GM11168 (cell line): ENCODE results near the gene GOLGA6L1.
"Not testable (repeated sequence)": the region's sequence is repeated elsewhere in the genome, so short reads cannot be mapped to it uniquely, and the experiment has no call there.

Experiments
- in situ Hi-C: fragments of 300-500 bp; cut with MboI; formaldehyde crosslinking; loops from one replicate; pipeline ENCODE4 v1.12.0; 2022; ENCODE audit warnings: low sequenced_read_pairs; ENCODE audit not compliant: unreplicated experiment

Gene GOLGA6L1, protein sequence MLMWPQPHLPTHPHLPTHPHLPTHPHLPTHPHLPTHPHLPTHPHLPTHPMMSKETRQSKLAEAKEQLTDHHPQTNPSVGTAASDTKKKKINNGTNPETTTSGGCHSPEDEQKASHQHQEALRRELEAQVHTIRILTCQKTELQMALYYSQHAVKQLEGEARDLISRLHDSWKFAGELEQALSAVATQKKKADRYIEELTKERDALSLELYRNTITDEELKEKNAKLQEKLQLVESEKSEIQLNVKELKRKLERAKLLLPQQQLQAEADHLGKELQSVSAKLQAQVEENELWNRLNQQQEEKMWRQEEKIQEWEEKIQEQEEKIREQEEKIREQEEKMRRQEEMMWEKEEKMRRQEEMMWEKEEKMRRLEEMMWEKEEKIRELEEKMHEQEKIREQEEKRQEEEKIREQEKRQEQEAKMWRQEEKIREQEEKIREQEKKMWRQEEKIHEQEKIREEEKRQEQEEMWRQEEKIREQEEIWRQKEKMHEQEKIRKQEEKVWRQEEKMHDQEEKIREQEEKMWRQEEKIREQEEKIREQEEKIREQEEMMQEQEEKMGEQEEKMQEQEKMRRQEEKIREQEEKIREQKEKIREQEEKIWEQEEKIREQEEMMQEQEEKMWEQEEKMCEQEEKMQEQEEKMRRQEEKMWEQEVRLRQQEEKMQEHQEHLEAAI

DNA sequence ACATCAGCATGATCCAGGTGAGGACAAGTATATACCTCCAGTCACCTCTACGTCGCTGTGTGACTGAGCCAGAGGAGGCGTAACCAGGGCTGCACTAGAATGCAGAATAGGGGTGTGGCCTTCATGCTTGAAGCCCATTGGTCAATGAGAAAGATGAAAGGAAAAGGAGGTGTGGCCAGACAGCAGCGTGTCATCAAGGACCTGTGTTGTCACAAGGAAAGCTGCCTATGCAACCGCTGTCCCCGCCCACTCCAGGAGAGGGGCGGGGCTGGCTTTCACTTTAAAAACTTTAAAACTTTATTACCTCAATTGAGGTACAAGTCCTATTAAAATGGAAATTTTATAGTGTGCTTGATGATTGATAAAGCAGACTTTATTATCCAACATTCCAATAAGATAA lies at the start of gene GOLGA6L1:
Gene GOLGA6L1 (minus strand): TSS at position 101 of the 400 bp plus-strand sequence. CDS start 91 bp downstream, at position 10.
- in situ Hi-C loops, result not testable (repeated sequence)

DNA sequence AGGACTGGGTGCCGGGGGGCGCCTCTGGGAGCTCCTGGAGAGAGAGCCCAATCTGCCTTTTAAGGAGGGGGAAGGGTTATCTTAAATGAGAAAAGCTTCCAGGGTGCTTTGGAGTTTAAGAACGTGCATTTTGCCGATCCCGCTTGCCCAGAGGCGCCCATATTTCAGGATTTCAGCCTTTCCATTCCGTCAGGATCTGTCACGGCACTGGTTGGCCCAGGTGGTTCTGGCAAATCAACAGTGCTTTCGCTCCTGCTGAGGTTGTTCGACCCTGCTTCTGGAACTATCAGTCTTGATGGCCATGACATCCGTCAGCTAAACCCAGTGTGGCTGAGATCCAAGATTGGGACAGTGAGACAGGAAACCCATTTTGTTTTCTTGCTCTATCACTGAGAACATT lies 44.6 kb upstream of the GOLGA6L1 start:
- in situ Hi-C loops, result not testable (repeated sequence)

DNA sequence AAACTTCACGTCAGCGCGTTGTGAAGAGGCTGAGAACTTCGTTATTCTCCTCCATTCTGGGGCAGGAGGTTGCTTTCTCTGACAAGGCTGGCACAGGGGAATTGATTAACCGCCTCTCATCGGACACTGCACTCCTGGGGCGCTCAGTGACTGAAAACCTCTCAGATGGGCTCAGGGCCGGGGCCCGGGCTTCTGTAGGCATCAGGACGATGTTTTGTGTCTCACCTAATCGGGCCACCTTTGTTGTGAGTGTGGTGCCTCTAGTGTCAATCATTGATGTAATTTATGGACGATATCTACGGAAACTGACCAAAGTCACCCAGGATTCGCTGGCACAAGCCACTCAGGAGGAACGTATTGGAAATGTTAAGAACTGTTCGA lies 43.9 kb upstream of the GOLGA6L1 start:
- in situ Hi-C loops, result not testable (repeated sequence)

DNA sequence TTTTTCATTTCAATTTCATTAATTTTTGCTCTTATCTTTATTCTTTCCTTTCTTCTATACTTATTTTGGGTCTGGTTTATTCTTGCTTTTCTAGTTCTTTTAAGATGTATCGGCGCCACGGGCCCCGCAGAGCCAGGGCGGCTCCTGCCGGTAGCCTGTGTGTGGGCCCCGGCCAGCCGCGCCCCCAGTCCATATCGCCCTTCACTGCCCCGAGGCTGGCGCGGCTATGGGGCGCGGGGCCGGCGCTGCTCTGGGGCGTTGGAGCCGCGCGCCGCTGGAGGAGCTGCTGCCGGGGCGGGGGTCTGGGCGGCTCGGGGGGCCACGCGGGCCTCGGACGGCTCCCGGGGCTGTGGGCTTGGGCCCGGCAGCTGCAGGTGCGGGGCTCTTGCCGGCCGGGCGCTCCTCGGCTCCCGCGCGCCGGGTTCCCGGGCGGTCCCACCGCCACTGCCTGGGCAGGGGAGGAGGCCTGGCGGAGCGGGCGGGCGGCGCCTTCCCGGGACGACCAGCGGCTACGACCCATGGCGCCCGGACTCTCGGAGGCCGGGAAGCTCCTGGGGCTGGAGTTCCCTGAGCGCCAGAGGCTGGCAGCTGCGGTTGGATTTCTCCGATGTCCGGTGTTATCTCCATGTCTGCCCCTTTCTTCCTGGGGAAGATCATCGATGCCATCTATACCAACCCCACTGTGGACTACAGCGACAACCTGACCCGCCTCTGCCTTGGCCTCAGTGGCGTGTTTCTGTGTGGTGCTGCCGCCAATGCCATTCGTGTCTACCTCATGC lies 43.3 kb upstream of the GOLGA6L1 start:
- in situ Hi-C loops, result not testable (repeated sequence)

DNA sequence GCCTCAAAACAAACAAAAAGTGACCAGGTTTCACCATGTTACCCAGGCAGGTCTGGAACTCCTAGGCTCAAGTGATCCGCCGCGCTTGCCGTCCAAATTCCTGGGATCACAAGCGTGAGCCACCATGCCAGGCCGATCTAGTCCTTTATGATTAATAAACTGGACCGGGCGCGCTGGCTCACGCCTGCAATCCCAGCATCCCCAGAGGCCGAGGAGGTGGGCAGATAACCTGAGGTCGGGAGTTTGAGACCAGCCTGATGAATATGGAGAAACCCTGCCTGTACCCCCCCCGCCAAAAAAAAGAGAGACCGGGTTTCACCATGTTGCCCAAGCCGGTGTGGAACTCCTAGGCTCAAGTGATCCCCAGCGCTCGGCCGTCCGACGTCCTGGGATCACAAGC lies 40.1 kb upstream of the GOLGA6L1 start:
- in situ Hi-C loops, result not testable (repeated sequence)

DNA sequence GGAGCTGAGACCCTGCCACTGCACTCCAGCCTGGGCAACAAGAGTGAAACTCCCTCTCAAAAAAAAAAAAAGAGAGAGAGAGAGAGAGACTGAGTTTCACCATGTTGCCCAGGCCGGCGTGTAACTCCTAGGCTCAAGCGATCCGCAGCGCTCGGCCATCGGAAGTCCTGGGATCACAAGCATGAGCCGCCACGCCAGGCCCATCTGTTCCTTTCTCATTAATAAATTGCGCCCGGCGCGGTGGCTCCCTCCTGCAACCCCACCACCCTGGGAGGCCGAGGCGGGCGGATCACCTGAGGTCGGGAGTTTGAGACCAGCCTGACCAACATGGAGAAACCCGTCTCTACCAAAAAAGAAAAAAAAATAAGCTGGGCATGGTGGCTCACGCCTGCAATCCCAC lies 39.0 kb upstream of the GOLGA6L1 start:
- in situ Hi-C loops, result not testable (repeated sequence)

DNA sequence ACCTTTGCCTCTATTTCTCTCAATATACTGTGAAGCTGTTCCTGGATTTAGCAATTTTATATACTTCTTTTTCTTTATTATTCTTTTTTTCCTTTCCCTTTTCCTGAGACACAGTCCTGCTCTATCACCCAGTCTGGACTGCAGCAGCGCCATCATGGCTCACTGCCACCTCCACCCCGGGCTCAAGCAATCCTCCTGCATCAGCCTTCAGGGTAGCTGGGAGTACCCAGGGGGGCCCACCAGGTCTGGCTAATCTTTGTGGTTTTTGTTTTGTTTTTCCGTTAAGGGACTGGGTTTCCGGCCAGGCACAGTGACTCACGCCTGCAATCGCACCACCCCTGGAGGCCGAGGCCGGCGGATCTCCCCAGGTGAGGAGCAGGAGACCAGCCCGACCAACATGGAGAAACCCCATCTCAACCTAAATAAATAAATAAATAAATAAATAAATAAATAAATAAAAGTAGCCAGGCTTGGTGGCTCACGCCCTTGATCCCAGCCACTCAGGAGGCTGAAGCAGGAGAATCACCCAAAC lies 38.1 kb upstream of the GOLGA6L1 start:
- in situ Hi-C loops, result not testable (repeated sequence)

DNA sequence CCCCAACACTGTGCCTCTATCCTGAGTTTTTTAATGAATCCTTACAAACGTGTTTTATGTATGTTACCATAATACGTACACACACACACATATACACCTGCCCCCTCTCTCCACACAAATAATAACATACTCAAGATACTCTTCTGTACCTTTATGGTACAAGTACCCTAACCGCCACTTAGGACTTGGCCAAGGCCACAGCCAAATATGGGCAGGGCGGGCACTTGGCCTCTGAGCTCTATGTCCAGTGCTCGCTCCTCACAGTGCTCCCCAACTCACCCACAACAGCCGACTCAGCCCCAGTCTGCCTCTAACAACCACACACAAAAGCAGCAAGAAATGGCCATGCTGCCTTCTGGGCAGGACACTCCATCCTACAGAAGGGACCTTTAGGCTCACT lies 3.8 kb downstream of the GOLGA6L1 start:
- in situ Hi-C loops, result not testable (repeated sequence)

DNA sequence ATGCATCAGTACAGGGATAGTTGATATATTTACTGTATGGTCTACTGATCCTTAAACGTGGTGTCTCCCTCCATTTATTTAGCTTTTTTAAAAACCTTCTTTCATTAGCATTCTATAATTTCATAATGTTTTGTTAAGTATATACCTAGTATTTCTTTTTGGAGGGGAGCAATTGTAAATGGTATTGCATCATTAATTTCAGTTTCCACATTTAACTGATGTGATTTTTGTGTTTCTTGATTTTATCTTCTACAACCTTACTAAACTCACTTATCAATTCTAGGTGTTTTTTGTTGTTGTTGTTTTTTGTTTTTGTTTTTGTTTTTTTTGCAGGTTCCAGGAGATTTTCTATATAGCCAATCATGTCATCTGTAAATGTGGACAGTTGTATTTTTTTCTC lies 18.4 kb downstream of the GOLGA6L1 start:
- in situ Hi-C loops, result loop anchor here (25.0 kb wide), 1 partner anchor 219 kb away; the partner anchor contains the start of gene GOLGA6L26

DNA sequence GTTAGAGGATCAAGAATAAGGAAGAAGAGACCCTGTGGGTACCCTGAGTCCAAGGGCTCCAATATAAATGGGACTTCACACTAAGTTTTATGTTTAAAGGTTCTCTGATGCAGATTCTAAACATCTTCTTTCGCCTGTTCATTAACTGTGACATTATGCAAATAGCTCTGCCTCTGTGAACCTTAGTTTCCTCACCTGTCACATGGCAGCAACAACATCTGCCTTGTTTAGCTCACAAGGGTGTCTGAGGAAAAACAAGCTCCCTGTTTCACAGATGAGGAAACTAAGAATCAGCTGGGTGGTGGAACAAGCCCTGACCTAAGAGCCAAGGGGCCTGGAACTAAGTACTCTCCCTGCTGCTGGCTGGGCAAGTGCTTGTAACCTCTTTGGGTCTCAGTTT lies 40.8 kb downstream of the GOLGA6L1 start:
- in situ Hi-C loops, result no loop called here

DNA sequence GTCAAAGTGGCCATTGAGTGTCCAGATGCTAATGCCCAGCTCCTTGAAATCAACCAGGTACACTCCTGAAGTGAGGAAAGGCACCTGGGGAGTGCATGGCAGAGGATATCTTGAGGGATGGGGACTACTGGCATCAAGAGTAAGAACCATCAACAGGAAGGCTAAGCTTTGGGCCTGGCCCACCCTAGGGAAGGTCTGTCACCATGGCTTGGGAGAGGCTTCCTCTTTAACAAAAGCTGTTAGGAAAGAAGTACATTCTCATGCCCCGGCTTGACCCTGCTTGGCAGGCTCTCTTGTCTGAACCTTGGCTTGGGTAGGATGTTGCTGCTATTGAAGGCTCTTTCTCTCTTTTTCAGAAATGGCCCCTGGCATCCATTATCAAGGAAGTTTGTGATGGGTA lies 53.5 kb downstream of the GOLGA6L1 start:
- in situ Hi-C loops, result no loop called here

DNA sequence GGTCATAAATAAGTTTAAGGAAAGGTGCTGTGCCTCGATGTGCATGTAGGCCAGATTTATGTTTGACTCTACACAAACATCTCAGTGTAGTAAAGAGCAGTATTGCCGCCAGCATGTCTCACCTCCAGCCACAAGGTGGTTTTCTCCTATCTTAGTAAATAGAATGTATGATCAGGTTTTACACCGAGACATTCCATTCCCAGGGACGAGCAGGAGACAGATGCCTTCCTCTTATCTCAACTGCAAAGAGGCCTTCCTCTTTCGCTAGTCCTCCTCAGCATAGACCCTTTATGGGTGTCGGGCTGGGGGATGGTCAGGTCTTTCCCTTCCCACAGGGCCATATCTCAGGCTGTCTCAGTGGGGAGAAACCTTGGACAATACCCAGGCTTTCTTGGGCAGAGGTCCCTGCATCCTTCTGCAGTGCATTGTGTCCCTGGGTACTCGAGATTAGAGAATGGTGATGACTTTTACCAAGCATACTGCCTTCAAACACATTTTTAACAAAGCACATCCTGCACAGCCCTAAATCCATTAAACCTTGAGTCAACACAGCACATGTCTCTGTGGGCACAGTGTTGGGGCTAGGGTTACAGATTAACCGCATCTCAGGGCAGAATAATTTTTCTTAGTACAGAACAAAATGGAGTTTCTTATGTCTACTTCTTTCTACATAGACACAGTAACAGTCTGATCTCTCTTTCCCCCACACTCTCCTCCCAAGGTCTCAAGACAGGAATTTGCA lies 54.5 kb downstream of the GOLGA6L1 start:
- in situ Hi-C loops, result not testable (repeated sequence)

DNA sequence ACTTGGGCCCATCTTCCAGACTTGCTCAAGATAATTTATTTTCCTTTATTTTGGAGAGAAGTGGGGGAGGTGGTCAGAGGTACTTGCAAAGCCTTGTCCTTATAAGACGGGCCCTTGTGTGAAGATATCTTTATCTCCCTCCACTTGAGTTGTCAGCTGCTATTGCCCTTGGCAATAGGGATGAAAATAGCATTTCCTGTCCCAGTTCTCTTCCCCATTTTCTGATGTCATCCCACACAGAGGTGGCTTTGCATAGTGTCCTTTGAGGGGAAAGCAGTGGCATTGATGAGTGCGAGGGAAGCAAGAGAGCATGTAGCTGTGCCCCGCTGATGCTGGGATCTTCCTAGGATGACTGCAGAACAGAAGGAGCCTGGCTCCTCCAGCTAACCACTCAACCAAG lies 55.4 kb downstream of the GOLGA6L1 start:
- in situ Hi-C loops, result no loop called here

DNA sequence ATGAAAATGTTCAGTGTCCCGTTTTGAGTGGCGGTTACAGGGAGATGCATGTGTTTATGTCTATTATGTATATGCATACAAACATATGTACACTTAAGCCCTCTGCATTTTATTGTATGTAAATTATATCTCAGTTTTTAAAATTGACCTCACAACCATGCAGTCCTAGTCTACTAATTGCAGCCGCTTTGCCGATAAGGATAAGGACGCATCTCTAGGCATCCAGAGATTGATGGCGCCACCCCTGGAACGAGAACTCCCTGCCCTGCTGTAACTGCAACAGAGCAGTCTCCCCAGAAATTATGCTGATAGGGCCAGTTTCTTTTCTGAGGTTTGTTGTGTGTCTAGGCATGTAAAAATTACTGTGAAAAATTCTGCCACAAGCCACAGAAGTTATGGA lies 56.9 kb downstream of the GOLGA6L1 start:
- in situ Hi-C loops, result loop anchor here (10.0 kb wide), 1 partner anchor 65 kb away; no protein-coding TSS in a partner anchor
